ENCODE measurements around the gene PSORS1C1.
"Not testable (repeated sequence)": the region's sequence is repeated elsewhere in the genome, so short reads cannot be mapped to it uniquely, and the experiment has no call there.

Gene PSORS1C1

GRCh38 chr6:31174378-31174777, 59.8 kb downstream of the PSORS1C1 start:
- no peak for DNase-seq

GRCh38 chr6:31175971-31176370, 61.4 kb downstream of the PSORS1C1 start:
- DNase-seq = peak in 2 of 56 donors; percentile 8 to 13

- no peak for DNase-seq
Measured at GRCh38 chr6:31178143-31179041, 63.8 kb downstream of the PSORS1C1 start.

GRCh38 chr6:31179042-31179386, 64.4 kb downstream of the PSORS1C1 start:
- no peak for DNase-seq

GRCh38 chr6:31179896-31180295, 65.3 kb downstream of the PSORS1C1 start:
- no peak for DNase-seq

GRCh38 chr6:31180500-31180899, 65.9 kb downstream of the PSORS1C1 start:
- DNase-seq = peak in 35 of 56 donors; percentile 3 to 83 (median 30)

- not testable (repeated sequence) for DNase-seq
Measured at GRCh38 chr6:31183287-31183686, 68.7 kb downstream of the PSORS1C1 start.

- DNase-seq = not testable (repeated sequence)
Measured at GRCh38 chr6:31183859-31184258, 69.3 kb downstream of the PSORS1C1 start.

GRCh38 chr6:31185695-31186051, 71.1 kb downstream of the PSORS1C1 start:
- not testable (repeated sequence) for DNase-seq

- peak in 2 of 56 donors; percentile 15 to 19 for DNase-seq
Measured at GRCh38 chr6:31186052-31186734, 71.6 kb downstream of the PSORS1C1 start.

- no peak for DNase-seq
Measured at GRCh38 chr6:31187780-31188194, 73.2 kb downstream of the PSORS1C1 start.

GRCh38 chr6:31189223-31189622, 74.6 kb downstream of the PSORS1C1 start:
- not testable (repeated sequence) for DNase-seq
